ENCODE measurements around the gene CUL2.
"Not testable (repeated sequence)": the region's sequence is repeated elsewhere in the genome, so short reads cannot be mapped to it uniquely, and the experiment has no call there.

Gene CUL2

DNA sequence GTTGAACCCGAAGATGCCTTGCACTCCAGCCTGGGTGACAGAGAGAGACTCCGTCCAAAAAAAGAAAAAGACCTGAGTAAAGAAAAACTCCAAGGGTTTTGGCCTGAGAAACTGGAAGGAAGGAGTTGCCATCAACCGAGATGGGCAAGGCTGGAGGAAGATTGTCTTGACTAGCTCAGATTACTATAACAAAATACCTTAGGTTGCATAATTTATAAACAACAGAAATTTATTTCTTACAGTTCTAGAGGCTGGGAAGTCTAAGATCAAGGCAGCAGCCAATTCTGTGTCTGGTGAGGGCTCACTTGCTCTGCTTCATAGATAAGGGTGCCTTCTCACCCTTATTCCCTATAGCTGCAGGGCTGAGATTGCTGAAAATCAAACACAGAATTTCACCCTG lies 91.2 kb downstream of the CUL2 start:
- Mint-ChIP-seq H3K4me3 (no peak overlapping the region), H3K9me3 (no peaks in the 10 kb centered on the region), H3K27ac (no peak overlapping the region), H3K27me3 (peaks cover 10% of the 10 kb centered on the region), H3K36me3 (ENCODE audit: low read depth) (no peaks in the 10 kb centered on the region), H3K4me1 (ENCODE audit: low read depth) (peaks cover 19% of the 10 kb centered on the region)
- intact Hi-C loops (cut with micrococcal nuclease) = no loop called here

DNA sequence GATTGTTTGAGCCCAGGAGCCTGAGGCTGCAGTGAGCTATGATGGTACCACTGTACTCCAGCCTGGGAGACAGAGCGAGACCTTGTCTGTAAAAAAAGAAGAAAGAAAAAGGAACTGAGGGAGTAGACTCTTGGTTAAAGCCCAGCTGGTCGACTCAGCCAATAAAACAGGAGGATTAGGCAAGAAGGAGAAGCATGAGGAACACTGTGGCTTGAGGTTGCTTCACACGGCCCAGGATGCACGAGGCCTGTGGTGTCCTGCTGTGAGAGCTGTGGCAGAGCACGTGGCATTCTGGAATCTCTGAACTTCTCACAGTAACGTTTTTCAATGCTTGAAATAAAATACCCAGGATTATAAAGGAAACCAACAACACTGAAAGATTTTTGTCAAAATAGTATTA lies 93.3 kb downstream of the CUL2 start:
- Mint-ChIP-seq H3K4me3 (no peak overlapping the region), H3K27me3 (peaks cover 10% of the 10 kb centered on the region), H3K4me1 (ENCODE audit: low read depth) (peaks cover 19% of the 10 kb centered on the region), H3K9me3 (no peaks in the 10 kb centered on the region), H3K27ac (no peak overlapping the region), H3K36me3 (ENCODE audit: low read depth) (no peaks in the 10 kb centered on the region)
- intact Hi-C loops (cut with micrococcal nuclease) = no loop called here

GRCh38 chr10:34995925-34996324 lies 94.2 kb downstream of the CUL2 start:
- Mint-ChIP-seq H3K27me3 (peaks cover 10% of the 10 kb centered on the region), H3K9me3 (no peaks in the 10 kb centered on the region), H3K4me3 (no peak overlapping the region), H3K4me1 (ENCODE audit: low read depth) (peaks cover 19% of the 10 kb centered on the region), H3K36me3 (ENCODE audit: low read depth) (no peaks in the 10 kb centered on the region), H3K27ac (no peak overlapping the region)
- intact Hi-C loops (cut with micrococcal nuclease) = no loop called here

GRCh38 chr10:34994565-34995142 lies 95.5 kb downstream of the CUL2 start:
- H3K27me3 Mint-ChIP-seq = peaks cover 10% of the 10 kb centered on the region
- H3K4me1 Mint-ChIP-seq (ENCODE audit: low read depth) = peaks cover 19% of the 10 kb centered on the region
- no peak overlapping the region for H3K27ac Mint-ChIP-seq
- intact Hi-C loops (cut with micrococcal nuclease) = no loop called here
- no peaks in the 10 kb centered on the region for H3K36me3 Mint-ChIP-seq (ENCODE audit: low read depth)
- no peaks in the 10 kb centered on the region for H3K9me3 Mint-ChIP-seq
- no peak overlapping the region for H3K4me3 Mint-ChIP-seq

- intact Hi-C loops (cut with micrococcal nuclease) = no loop called here
- Mint-ChIP-seq H3K9me3 (no peaks in the 10 kb centered on the region), H3K36me3 (ENCODE audit: low read depth) (no peaks in the 10 kb centered on the region), H3K4me3 (no peak overlapping the region), H3K27me3 (peaks cover 10% of the 10 kb centered on the region), H3K27ac (no peak overlapping the region), H3K4me1 (ENCODE audit: low read depth) (peaks cover 19% of the 10 kb centered on the region)
Observed at GRCh38 chr10:34993782-34994181, 96.4 kb downstream of the CUL2 start.

DNA sequence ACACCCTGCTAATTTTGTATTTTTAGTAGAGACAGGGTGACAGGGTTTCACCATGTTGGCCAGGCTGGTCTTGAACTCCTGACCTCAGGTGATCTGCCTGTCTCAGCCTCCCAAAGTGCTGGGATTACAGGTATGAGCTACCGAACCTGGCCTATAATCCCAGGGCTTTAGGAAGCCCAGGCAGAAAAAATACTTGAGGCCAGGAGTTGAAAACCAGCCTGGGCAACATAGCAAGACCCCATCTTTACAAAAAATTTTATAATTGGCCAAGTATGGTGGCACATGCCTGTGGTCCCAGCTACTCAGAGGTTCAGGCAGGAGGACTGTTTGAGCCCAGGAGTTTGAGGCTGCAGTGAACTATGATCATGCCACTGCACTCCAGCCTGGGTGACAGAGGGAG lies 99.0 kb downstream of the CUL2 start:
- H3K27ac Mint-ChIP-seq; H3K4me1 Mint-ChIP-seq (ENCODE audit: low read depth); H3K36me3 Mint-ChIP-seq (ENCODE audit: low read depth); H3K9me3 Mint-ChIP-seq; H3K27me3 Mint-ChIP-seq; H3K4me3 Mint-ChIP-seq; intact Hi-C loops (cut with micrococcal nuclease): not testable (repeated sequence)

DNA sequence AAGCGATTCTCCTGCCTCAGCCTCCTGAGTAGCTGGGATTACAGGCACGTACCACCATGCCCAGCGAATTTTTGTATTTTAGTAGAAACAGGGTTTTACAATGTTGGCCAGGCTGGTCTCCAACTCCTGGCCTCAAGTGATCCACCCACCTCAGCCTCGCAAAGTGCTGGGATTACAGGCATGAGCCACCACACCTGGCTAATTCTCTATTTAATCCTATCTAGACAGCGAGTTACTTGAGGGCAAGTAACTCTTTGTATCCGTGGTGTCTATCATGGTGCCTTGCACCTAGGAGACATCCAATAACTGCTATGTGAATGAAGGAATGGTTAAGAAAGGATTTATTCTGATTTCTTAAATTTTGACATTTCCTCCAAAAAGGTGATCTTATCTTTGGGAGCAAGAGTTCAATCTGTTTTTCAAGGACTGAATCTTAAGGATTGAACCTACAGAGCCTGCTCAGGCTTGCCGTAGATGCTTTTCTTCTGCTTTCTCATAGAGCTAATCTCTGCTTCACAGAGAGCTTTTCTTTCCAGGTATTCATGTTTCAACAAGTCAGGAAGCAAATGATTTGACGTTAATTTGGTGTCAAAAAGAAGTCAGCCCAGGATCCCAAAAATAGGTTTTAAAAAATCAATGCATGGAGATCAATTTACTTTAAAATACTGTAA lies 101.6 kb downstream of the CUL2 start:
- intact Hi-C loops (cut with micrococcal nuclease) = no loop called here
- Mint-ChIP-seq H3K27me3 (no peaks in the 10 kb centered on the region), H3K36me3 (ENCODE audit: low read depth) (no peaks in the 10 kb centered on the region), H3K4me3 (no peak overlapping the region), H3K27ac (no peak overlapping the region), H3K4me1 (ENCODE audit: low read depth) (no peaks in the 10 kb centered on the region), H3K9me3 (peaks cover 21% of the 10 kb centered on the region)

DNA sequence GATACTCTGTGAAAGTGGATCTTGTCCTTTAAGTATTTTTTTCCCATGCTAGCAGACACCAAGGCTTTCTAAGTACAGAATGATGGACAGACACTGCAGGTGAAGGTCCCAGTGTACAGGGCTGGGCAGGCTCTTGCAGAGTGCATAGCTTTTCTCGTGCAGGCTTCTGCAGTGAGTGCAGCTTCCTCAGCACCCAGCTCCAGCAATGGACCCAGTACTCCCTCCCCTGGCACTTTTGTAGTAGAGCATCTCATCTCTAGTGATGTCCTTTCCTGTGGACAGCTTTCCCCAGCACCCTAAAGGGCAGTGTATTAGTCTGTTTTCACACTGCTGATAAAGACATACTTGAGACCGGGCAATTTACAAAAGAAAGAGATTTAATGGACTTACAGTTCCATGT lies 104.3 kb downstream of the CUL2 start:
- H3K27ac Mint-ChIP-seq = no peak overlapping the region
- H3K4me3 Mint-ChIP-seq = no peak overlapping the region
- H3K27me3 Mint-ChIP-seq = no peaks in the 10 kb centered on the region
- peaks cover 21% of the 10 kb centered on the region for H3K9me3 Mint-ChIP-seq
- no peaks in the 10 kb centered on the region for H3K36me3 Mint-ChIP-seq (ENCODE audit: low read depth)
- H3K4me1 Mint-ChIP-seq (ENCODE audit: low read depth) = no peaks in the 10 kb centered on the region
- intact Hi-C loops (cut with micrococcal nuclease) = no loop called here

DNA sequence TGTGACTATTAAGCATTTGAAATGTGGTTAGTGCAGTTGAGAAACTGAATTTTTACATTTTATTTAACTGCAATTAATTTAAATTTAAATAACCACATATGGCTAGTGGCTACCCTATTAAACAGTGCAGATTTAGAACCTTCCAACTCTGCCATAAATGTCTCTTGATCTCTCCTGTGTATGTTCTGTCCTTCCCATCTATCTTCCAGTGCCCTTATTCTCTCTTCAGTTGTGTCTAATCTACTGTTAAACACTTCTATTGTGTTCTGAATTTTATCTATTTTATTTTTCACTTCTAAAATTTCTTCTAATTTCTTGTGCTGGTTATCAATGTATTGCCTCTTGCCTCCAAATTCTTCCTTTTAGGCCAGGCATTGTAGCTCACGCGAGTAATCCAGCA lies 105.0 kb downstream of the CUL2 start:
- Mint-ChIP-seq H3K27ac (no peak overlapping the region), H3K4me3 (no peak overlapping the region), H3K27me3 (no peaks in the 10 kb centered on the region), H3K9me3 (peaks cover 21% of the 10 kb centered on the region), H3K36me3 (ENCODE audit: low read depth) (no peaks in the 10 kb centered on the region), H3K4me1 (ENCODE audit: low read depth) (no peaks in the 10 kb centered on the region)
- intact Hi-C loops (cut with micrococcal nuclease) = no loop called here

- no peaks in the 10 kb centered on the region for H3K4me1 Mint-ChIP-seq (ENCODE audit: low read depth)
- H3K36me3 Mint-ChIP-seq (ENCODE audit: low read depth) = no peaks in the 10 kb centered on the region
- H3K27ac Mint-ChIP-seq = no peak overlapping the region
- H3K27me3 Mint-ChIP-seq = no peaks in the 10 kb centered on the region
- intact Hi-C loops (cut with micrococcal nuclease) = no loop called here
- H3K4me3 Mint-ChIP-seq = no peak overlapping the region
- peaks cover 21% of the 10 kb centered on the region for H3K9me3 Mint-ChIP-seq
Observed at GRCh38 chr10:34981844-34982243, 108.3 kb downstream of the CUL2 start.

DNA sequence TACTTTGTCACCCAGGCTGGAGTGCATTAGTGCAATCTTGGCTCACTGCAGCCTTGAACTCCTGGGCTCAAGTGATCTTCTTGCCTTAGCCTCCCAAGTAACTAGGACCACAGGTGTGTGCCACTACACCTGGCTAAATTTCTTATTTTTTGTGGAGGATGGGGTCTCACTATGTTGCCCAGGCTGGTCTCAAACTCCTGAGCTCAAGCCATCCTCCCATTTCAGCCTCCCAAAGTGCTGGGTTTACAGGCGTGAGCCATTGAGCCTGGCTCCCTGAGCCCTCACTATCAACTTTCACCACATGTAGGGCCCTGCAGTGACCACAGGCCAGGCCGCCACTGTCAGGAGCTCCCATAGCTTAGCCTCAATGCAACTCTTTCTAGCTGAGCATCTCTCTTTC lies 110.2 kb downstream of the CUL2 start:
- no peaks in the 10 kb centered on the region for H3K27me3 Mint-ChIP-seq
- peaks cover 18% of the 10 kb centered on the region for H3K9me3 Mint-ChIP-seq
- intact Hi-C loops (cut with micrococcal nuclease) = no loop called here
- H3K27ac Mint-ChIP-seq = no peak overlapping the region
- H3K4me1 Mint-ChIP-seq (ENCODE audit: low read depth) = no peaks in the 10 kb centered on the region
- no peaks in the 10 kb centered on the region for H3K36me3 Mint-ChIP-seq (ENCODE audit: low read depth)
- no peak overlapping the region for H3K4me3 Mint-ChIP-seq

DNA sequence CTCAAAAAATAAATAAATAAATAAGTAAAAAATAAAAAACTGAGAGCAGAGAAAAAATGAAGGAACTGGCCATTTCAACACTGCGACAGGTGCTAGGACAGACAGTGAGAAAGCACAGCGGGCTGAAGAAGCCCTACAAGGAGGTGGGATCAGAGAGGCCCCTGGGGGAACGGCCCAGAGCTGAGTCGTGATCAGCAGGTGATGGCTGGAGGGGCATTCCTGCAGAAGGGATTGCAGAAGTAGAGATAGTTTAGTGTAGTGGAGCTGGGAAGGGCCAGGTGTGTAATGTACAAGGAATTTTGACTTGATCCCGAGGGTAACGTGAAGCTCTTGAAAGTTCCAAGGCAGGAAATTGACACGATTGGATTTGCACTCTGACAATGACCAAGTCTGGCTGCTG lies 112.1 kb downstream of the CUL2 start:
- Mint-ChIP-seq H3K36me3 (ENCODE audit: low read depth) (no peaks in the 10 kb centered on the region), H3K27ac (no peak overlapping the region), H3K27me3 (no peaks in the 10 kb centered on the region), H3K4me3 (no peak overlapping the region), H3K4me1 (ENCODE audit: low read depth) (no peaks in the 10 kb centered on the region), H3K9me3 (peaks cover 24% of the 10 kb centered on the region)
- intact Hi-C loops (cut with micrococcal nuclease) = no loop called here

GRCh38 chr10:34976380-34976910 lies 113.7 kb downstream of the CUL2 start:
- H3K27ac Mint-ChIP-seq; H3K4me1 Mint-ChIP-seq (ENCODE audit: low read depth); intact Hi-C loops (cut with micrococcal nuclease); H3K4me3 Mint-ChIP-seq; H3K27me3 Mint-ChIP-seq; H3K36me3 Mint-ChIP-seq (ENCODE audit: low read depth): not testable (repeated sequence)
- peaks cover 24% of the 10 kb centered on the region for H3K9me3 Mint-ChIP-seq

GRCh38 chr10:34974364-34975065 lies 115.6 kb downstream of the CUL2 start:
- H3K4me3 Mint-ChIP-seq; H3K36me3 Mint-ChIP-seq (ENCODE audit: low read depth); H3K4me1 Mint-ChIP-seq (ENCODE audit: low read depth); H3K27ac Mint-ChIP-seq; H3K27me3 Mint-ChIP-seq; intact Hi-C loops (cut with micrococcal nuclease): not testable (repeated sequence)
- H3K9me3 Mint-ChIP-seq = peaks cover 24% of the 10 kb centered on the region

All from dendritic cell treated with granulocyte-macrophage colony-stimulating factor and Interleukin-4, amounts not matched to agents 40 ng/mL and 50 ng/mL, for 4 days (primary cell).